Adrenal gland (tissue), 12 donors: ENCODE data around the gene SRPK3. TPM values are rescaled to one million over a fixed set of nuclear protein-coding genes. Genes with fewer than 3 reads are reported as not detected.
A peak's percentile ranks its signal among the peaks of the same experiment; 100 is the strongest.

Experiments
- DNase-seq, 7 donors: peaks; one replicate each; pipeline ENCODE4 v3.0.0-alpha.2; 2019 to 2020
- H3K27ac ChIP-seq, 5 donors: fragments of 200-600 bp; sonication (generic) in 4 of 5; 1 replicate in 3 of 5; 2 replicates in 2 of 5; pipeline versions ENCODE4 v1.5.1 to v1.8.0; 2016 to 2020; ENCODE audit warnings: mild to moderate bottlenecking in 1 of 5
- H3K27me3 ChIP-seq: fragments of 200-600 bp; 2 replicates; pipeline ENCODE4 v1.8.0; 2021
- H3K36me3 ChIP-seq, 2 donors: fragments of 200-600 bp; replicated peaks in 1 of 2; 1 replicate in 1 of 2; 2 replicates in 1 of 2; pipeline versions ENCODE4 v1.5.1 to v1.8.0; 2018 to 2022
- H3K4me1 ChIP-seq, 2 donors: fragments of 200-600 bp; replicated peaks in 1 of 2; 1 replicate in 1 of 2; 2 replicates in 1 of 2; pipeline versions ENCODE4 v1.5.1 to v1.8.0; 2018 to 2021
- H3K4me3 ChIP-seq, 4 donors: fragments of 200-600 bp; sonication (generic) in 3 of 4; one replicate each; pipeline ENCODE4 v1.5.1; 2016 to 2018
- H3K9me3 ChIP-seq, 3 donors: fragments of 200-600 bp; sonication (generic) in 1 of 3; replicated peaks in 1 of 3; 1 replicate in 2 of 3; 2 replicates in 1 of 3; pipeline versions ENCODE4 v1.5.1 to v1.8.0; 2016 to 2021
- POLR2A ChIP-seq, 2 donors: fragments of 450-650 bp; IDR thresholded peaks; one replicate each; pipeline ENCODE4 v1.6.1; 2017; ENCODE audit warnings: antibody characterized with exemption in 2 of 2, mild to moderate bottlenecking in 2 of 2, moderate library complexity in 1 of 2
- WGBS, 4 donors: extraction: QIAGEN DNeasy Blood & Tissue Kit in 2 of 4; methylation state at CpG; one replicate each; pipeline versions ENCODE4 v1.1.5 to v1.1.7; 2013 to 2017; 5-methylcytosine and 5-hydroxymethylcytosine counted together
- intact Hi-C, 2 donors: fragments of 100-400 bp; cut with DNase I; formaldehyde crosslinking; loops; one replicate each; pipeline versions ENCODE4 v1.14.1 to v1.15.0; 2022 to 2023
- polyA plus RNA-seq, 3 donors: library from polyadenylated mRNA; stranded (reverse); fragments of 200-250 nt in 2 of 3; fragments of 350-450 nt in 1 of 3; fragmentation: Illumina TruSeq in 1 of 3; extraction: RNeasy Lipid Tissue Mini Kit (QIAGEN cat#74804) in 1 of 3; gene quantifications; one replicate each; pipeline ENCODE4 v1.2.3, GENCODE V29; 2013 to 2014
- total RNA-seq, 9 donors: library from RNA; depleted of rRNA in 4 of 9; stranded (reverse); fragments of >200 nt in 4 of 9; fragments of 120-200 nt in 1 of 9; fragmentation: NEBNext Ultra II Directional in 1 of 9; extraction: Animal tissue kit (Norgen Biotek cat#: 25700) in 1 of 9; gene quantifications; one replicate each; pipeline versions ENCODE4 v1.1.0 to v1.2.4, GENCODE V29; 2013 to 2023
- TF ChIP-seq, protein P1 (sequence below), 6 experiments: fragments of 450-650 bp in 4 of 6; fragments of 200-600 bp in 2 of 6; sonication (generic) in 1 of 6; IDR thresholded peaks; 1 replicate in 5 of 6; 2 replicates in 1 of 6; pipeline versions ENCODE4 v1.5.1 to v1.8.0; 2016 to 2021; ENCODE audit warnings: antibody characterized with exemption in 6 of 6, mild to moderate bottlenecking in 2 of 6, moderate library complexity in 1 of 6
- donor health status: healthy with polysubstance abuse.
- donor health status: Bipolar disorder and iron deficiency.
- donor health status: DM: yes; HTN: yes; CAD: no.
- donor health status: DM: no; HTN: no; CAD: no.
- donor health status: DM: no; HTN: no; CAD: no.
- donor health status: DM: yes; HTN: yes; CAD: no.

The SRPK3 gene
- total and polyA plus RNA-seq, 12 donors = 0.14 to 20.5 (median 1.3) TPM; not detected in 1

DNA sequence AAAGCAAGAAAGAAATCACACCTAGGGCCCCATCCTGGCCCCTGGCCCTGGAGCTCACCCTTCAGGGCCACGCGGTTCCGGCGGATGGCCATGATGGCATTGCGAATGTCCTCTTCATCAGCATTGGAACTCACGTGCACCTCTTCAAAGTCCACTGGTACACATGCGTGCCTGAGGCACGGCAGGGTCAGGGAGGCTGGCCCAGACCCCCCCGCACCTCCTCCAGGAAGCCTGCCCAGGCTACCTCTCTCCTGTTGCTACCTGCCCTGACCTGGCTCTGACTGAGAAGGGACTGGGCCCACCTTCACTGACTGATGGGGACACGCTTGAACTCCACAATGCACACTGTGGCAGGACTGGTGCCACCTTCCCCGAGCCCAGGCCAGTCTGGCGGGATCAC is 8.8 kb downstream of the SRPK3 start:
- intact Hi-C loops = no loop called here
- Histone ChIP-seq H3K36me3 (peaks cover 0 to 29% of the 10 kb centered on the region in 2 donors), H3K9me3 (no peaks in the 10 kb centered on the region), H3K4me3 (no peak overlapping the region), H3K4me1 (peaks cover 5 to 10% of the 10 kb centered on the region in 2 donors), H3K27me3 (no peaks in the 10 kb centered on the region), H3K27ac (no peak overlapping the region)
- DNase-seq = no peak
- TF ChIP-seq POLR2A (IDR thresholded peaks at IDR 0.05) = no peak
- TF ChIP-seq, protein P1, sequence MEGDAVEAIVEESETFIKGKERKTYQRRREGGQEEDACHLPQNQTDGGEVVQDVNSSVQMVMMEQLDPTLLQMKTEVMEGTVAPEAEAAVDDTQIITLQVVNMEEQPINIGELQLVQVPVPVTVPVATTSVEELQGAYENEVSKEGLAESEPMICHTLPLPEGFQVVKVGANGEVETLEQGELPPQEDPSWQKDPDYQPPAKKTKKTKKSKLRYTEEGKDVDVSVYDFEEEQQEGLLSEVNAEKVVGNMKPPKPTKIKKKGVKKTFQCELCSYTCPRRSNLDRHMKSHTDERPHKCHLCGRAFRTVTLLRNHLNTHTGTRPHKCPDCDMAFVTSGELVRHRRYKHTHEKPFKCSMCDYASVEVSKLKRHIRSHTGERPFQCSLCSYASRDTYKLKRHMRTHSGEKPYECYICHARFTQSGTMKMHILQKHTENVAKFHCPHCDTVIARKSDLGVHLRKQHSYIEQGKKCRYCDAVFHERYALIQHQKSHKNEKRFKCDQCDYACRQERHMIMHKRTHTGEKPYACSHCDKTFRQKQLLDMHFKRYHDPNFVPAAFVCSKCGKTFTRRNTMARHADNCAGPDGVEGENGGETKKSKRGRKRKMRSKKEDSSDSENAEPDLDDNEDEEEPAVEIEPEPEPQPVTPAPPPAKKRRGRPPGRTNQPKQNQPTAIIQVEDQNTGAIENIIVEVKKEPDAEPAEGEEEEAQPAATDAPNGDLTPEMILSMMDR (IDR thresholded peaks at IDR 0.05) = no peak
- WGBS, 4 donors = 83 to 93% (median 91%) methylated on average over 8 to 12 of the region's 12 CpGs

- no peak overlapping the region for H3K4me3 ChIP-seq
- H3K9me3 ChIP-seq = no peaks in the 10 kb centered on the region
- WGBS, 4 donors = 82 to 90% (median 86%) methylated on average over 11 to 17 of the region's 17 CpGs
- DNase-seq = no peak
- H3K27me3 ChIP-seq = no peaks in the 10 kb centered on the region
- no peak overlapping the region for H3K27ac ChIP-seq
- TF ChIP-seq, protein P1 (IDR thresholded peaks at IDR 0.05) = no peak
- no peak for TF ChIP-seq POLR2A (IDR thresholded peaks at IDR 0.05)
- intact Hi-C loops = no loop called here
- peaks cover 5 to 18% of the 10 kb centered on the region in 2 donors for H3K4me1 ChIP-seq
- peaks cover 0 to 16% of the 10 kb centered on the region in 2 donors for H3K36me3 ChIP-seq
Measured at GRCh38 chrX:153791104-153791852, 10.4 kb downstream of the SRPK3 start.

DNA sequence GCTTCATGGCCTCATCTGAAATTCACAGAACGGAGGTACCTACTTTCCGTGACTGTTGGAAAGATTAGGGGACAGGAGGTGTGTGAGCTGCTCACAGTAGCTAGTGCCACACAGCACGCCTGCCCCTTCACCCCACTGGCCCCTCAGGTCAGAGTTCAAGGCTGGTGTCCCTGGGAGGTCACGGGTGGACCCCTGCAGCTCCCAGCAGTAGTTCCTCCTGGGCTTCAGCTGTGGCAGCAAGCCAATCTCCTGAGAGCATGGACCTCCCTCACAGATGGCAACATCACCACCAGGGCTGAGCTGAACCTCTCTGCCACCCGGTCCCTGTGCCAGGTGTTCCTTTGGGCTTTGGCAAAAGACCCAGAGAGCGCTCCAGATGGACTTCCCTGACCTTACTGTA is 11.5 kb downstream of the SRPK3 start:
- H3K4me3 ChIP-seq = no peak overlapping the region
- peaks cover 5 to 18% of the 10 kb centered on the region in 2 donors for H3K4me1 ChIP-seq
- H3K36me3 ChIP-seq = peaks cover 0 to 14% of the 10 kb centered on the region in 2 donors
- TF ChIP-seq POLR2A (IDR thresholded peaks at IDR 0.05) = no peak
- TF ChIP-seq, protein P1 (IDR thresholded peaks at IDR 0.05) = no peak
- 86 to 94% (median 89%) methylated on average over 2 to 6 of the region's 6 CpGs for WGBS, 4 donors
- intact Hi-C loops = no loop called here
- no peaks in the 10 kb centered on the region for H3K27me3 ChIP-seq
- no peaks in the 10 kb centered on the region for H3K9me3 ChIP-seq
- H3K27ac ChIP-seq = peak overlapping the region in 1 of 5 donors; percentile 94
- no peak for DNase-seq

DNA sequence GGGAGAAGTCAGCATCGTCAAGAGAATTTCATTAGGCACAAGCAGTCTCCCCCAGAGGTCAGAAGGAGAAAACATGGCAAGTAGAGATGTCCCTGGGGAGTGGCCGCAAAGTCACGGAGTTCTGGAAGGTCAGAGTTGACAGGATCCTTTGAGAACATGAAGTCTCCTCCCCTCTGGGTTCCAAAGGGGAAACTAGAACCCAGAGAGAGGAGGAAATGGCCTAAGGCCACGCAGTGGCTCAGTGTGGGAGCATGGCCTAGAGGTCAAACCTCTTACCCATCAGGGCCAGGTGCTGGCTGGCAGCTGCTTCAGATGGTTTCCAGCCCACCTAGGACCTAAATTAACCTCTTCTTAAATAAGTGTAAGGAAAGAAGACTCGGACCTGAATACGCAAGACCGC is 12.4 kb downstream of the SRPK3 start:
- TF ChIP-seq POLR2A (IDR thresholded peaks at IDR 0.05) = peak in 1 of 2 donors; percentile 11
- TF ChIP-seq, protein P1 (IDR thresholded peaks at IDR 0.05) = no peak
- Histone ChIP-seq H3K4me1 (peaks cover 5 to 18% of the 10 kb centered on the region in 2 donors), H3K4me3 (peak overlapping the region in 3 of 4 donors; percentile 18 to 65 (median 32)), H3K27me3 (no peaks in the 10 kb centered on the region), H3K36me3 (peaks cover 0 to 12% of the 10 kb centered on the region in 2 donors), H3K9me3 (no peaks in the 10 kb centered on the region), H3K27ac (peak overlapping the region; percentile 69 to 97 (median 94))
- WGBS, 4 donors = 4 to 41% (median 35%) methylated on average over 7 of the region's 7 CpGs; no CpG with 5 or more reads in 1 of the 4 donors
- intact Hi-C loops = no loop called here
- peak in 1 of 7 donors; percentile 25 for DNase-seq
